Endothelial cell of coronary artery (primary cell): Measurements from ENCODE around the gene EPHA5. TPM values are rescaled to one million over a fixed set of nuclear protein-coding genes. Genes with fewer than 3 reads are reported as not detected.

Experiments used
- total RNA-seq: library from RNA; depleted of rRNA; stranded (reverse); fragments of >200 nt; gene quantifications from 2 replicates; pipeline ENCODE4 v1.2.3, GENCODE V29; 2014

The EPHA5 gene
- total RNA-seq: under 0.01 and 0.09 TPM in 2 replicates

DNA sequence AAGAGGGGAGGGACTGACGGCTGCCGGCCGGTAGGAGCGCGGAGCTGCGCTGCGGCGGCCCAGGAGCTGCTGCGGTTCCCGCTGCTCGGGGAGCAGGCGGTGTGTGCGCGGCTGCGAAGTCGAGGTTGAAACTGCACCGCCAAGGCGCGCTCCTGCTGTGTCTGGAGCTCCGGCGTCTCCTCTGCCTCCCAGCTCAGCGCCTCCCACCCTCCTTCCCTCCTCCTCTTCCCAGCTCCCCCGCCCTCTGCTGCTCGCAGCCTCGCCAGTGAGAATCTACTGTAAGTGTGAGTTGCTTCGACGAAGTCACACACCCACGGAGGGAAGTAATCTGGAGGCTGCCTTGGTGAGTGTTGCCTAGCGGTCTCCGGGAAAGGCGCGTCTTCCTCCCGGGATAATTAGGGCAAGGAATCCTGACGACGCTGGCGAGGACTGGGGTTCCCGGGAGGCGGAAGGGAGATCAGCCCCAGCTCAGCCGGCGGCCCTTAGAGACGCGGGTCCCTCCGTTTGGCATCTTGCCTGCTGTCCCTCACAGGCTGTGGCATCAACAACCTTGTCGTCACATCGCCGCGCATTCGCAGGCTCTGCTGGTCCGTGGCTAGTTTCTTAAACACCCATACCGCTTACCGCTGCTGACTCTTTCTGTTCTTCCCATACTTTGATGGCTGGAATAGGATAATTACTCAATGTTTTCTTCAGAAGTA, at the start of gene EPHA5:
Gene EPHA5, minus strand, starts transcription at position 159 of the 701 bp plus-strand sequence. CDS start 747 bp downstream, outside the sequence.

